Measurements from ENCODE around the gene COQ8A.
"Not testable (repeated sequence)": the region's sequence is repeated elsewhere in the genome, so short reads cannot be mapped to it uniquely, and the experiment has no call there.

Gene COQ8A

GRCh38 chr1:226950871-226951270, 10.8 kb downstream of the COQ8A start:
- in situ Hi-C loops (cut with MboI; ENCODE audit: low sequenced_read_pairs) = no loop called here

- in situ Hi-C loops (cut with MboI; ENCODE audit: low sequenced_read_pairs) = no loop called here
Observed at GRCh38 chr1:226951286-226952117, 11.4 kb downstream of the COQ8A start.

- in situ Hi-C loops (cut with MboI; ENCODE audit: low sequenced_read_pairs) = no loop called here
Observed at GRCh38 chr1:226952118-226952441, 12.0 kb downstream of the COQ8A start.

- in situ Hi-C loops (cut with MboI; ENCODE audit: low sequenced_read_pairs) = no loop called here
Observed at GRCh38 chr1:226953175-226953800, 13.2 kb downstream of the COQ8A start.

GRCh38 chr1:226954337-226954736, 14.2 kb downstream of the COQ8A start:
- in situ Hi-C loops (cut with MboI; ENCODE audit: low sequenced_read_pairs) = no loop called here

GRCh38 chr1:226954777-226955176, 14.7 kb downstream of the COQ8A start:
- in situ Hi-C loops (cut with MboI; ENCODE audit: low sequenced_read_pairs) = no loop called here

- in situ Hi-C loops (cut with MboI; ENCODE audit: low sequenced_read_pairs) = not testable (repeated sequence)
Observed at GRCh38 chr1:226955857-226956256, 15.8 kb downstream of the COQ8A start.

GRCh38 chr1:226956942-226957713, 17.0 kb downstream of the COQ8A start:
- in situ Hi-C loops (cut with MboI; ENCODE audit: low sequenced_read_pairs) = no loop called here

GRCh38 chr1:226957714-226958113, 17.6 kb downstream of the COQ8A start:
- in situ Hi-C loops (cut with MboI; ENCODE audit: low sequenced_read_pairs) = no loop called here

- in situ Hi-C loops (cut with MboI; ENCODE audit: low sequenced_read_pairs) = no loop called here
Observed at GRCh38 chr1:226958300-226958699, 18.2 kb downstream of the COQ8A start.

- in situ Hi-C loops (cut with MboI; ENCODE audit: low sequenced_read_pairs) = no loop called here
Observed at GRCh38 chr1:226960256-226960655, 20.2 kb downstream of the COQ8A start.

GRCh38 chr1:226960944-226961765, 21.1 kb downstream of the COQ8A start:
- in situ Hi-C loops (cut with MboI; ENCODE audit: low sequenced_read_pairs) = no loop called here

GRCh38 chr1:226962421-226963391, 22.6 kb downstream of the COQ8A start:
- in situ Hi-C loops (cut with MboI; ENCODE audit: low sequenced_read_pairs) = no loop called here

GRCh38 chr1:226964068-226964425, 24.0 kb downstream of the COQ8A start:
- in situ Hi-C loops (cut with MboI; ENCODE audit: low sequenced_read_pairs) = no loop called here

GRCh38 chr1:226964611-226965486, 24.8 kb downstream of the COQ8A start:
- in situ Hi-C loops (cut with MboI; ENCODE audit: low sequenced_read_pairs) = no loop called here

GRCh38 chr1:226965581-226966440, 25.7 kb downstream of the COQ8A start:
- in situ Hi-C loops (cut with MboI; ENCODE audit: low sequenced_read_pairs) = no loop called here

GRCh38 chr1:226966683-226967082, 26.6 kb downstream of the COQ8A start:
- in situ Hi-C loops (cut with MboI; ENCODE audit: low sequenced_read_pairs) = no loop called here

- in situ Hi-C loops (cut with MboI; ENCODE audit: low sequenced_read_pairs) = no loop called here
Observed at GRCh38 chr1:226967665-226968064, 27.6 kb downstream of the COQ8A start.

Data from HL-60/S4 treated with phorbol 12-myristate 13-acetate at 8.2 ng/mL for 4 days and 3 days (cell line).